ENCODE data around the gene ATXN1. TPM values are rescaled to one million over a fixed set of nuclear protein-coding genes. Genes with fewer than 3 reads are reported as not detected.

The ATXN1 gene
- total and polyA plus RNA-seq, 2 of the 8 experiments (the other 6 are each of a cell fraction or from before 2014, with no cell fraction given): 1.6 to 4.0 TPM

DNA sequence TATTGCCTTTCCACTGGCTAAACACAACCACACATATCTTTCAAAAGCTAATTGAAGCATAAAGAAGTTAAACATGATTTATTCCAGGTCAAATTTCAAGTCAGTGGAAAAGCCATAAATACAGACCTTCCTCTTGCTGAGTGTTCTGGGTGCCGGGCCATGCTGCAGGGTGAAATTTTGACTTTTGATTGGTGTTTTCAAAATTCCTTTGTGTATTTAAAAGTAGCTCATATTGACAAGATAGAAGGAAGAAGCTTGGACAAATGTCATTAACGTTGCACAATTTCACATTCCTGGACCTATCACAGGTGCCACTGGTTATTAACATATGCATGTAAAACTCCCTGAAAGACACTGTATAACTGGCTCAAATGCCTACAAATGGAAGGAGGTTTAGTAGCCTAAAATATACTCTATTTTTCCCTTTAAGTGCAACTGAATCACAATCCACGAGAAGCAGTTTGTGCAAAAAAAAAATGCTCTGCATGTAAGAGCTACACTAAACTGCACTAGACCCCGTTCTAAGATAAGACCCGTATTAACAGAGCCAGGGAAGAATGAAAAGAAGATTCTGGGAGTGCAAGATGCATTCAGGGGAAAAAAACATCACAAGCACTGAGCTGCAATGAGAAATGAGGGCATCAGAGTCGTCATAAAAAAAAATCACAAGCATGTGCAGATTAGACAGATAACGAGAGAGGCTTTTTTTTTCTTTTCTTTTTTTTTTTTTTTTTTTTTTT lies 30.4 kb downstream of the ATXN1 start:
- no peak overlapping the region for H4K91ac ChIP-seq (replicated peaks; ENCODE audit: insufficient read length, low read length)

More for the DNA sequence above, 30.4 kb downstream of the ATXN1 start:
- Histone ChIP-seq H3K79me2 (ENCODE audit: control insufficient read depth in 1 of 2, insufficient read depth in 2 of 2, low read length in 2 of 2) (no peaks in the 10 kb centered on the region), H2BK15ac (ENCODE audit: low read length) (no peak overlapping the region), H4K20me1 (replicated peaks in 1 of 2; ENCODE audit: control insufficient read depth in 1 of 2, insufficient read depth in 2 of 2, low read length in 2 of 2) (no peaks in the 10 kb centered on the region), H3K9me3 (ENCODE audit: insufficient read depth in 2 of 2, low read depth in 1 of 2, low read length in 1 of 2) (no peaks in the 10 kb centered on the region), H2BK12ac (ENCODE audit: low read depth, low read length) (no peak overlapping the region), H3K14ac (ENCODE audit: insufficient read length) (no peak overlapping the region), H2AK5ac (ENCODE audit: low read depth, low read length) (no peak overlapping the region), H3K4me1 (replicated peaks in 1 of 4; ENCODE audit: control insufficient read depth in 3 of 4, insufficient read depth in 4 of 4, low read length in 3 of 4) (no peaks in the 10 kb centered on the region), H3K36me3 (ENCODE audit: control insufficient read depth in 2 of 4, insufficient read depth in 4 of 4, low read length in 3 of 4) (no peaks in the 10 kb centered on the region), H3K18ac (ENCODE audit: extremely low read depth, low read length) (no peak overlapping the region), H4K8ac (ENCODE audit: extremely low read depth, insufficient read depth, low read length) (no peak overlapping the region), H2AFZ (ENCODE audit: low read length) (no peak overlapping the region), H3K4me2 (ENCODE audit: insufficient read depth in 1 of 2, low read depth in 2 of 2, low read length in 2 of 2) (no peak overlapping the region), H3K4ac (replicated peaks; ENCODE audit: insufficient read length, low read depth, low read length) (no peak overlapping the region), H3K23ac (ENCODE audit: insufficient read length) (no peak overlapping the region), H4K5ac (ENCODE audit: insufficient read length, low read depth, low read length) (no peak overlapping the region), H3K56ac (replicated peaks; ENCODE audit: insufficient read length, low read depth, low read length) (no peak overlapping the region), H3K27ac (ENCODE audit: low read depth, low read length) (no peak overlapping the region), H3K23me2 (ENCODE audit: low read depth, low read length) (no peaks in the 10 kb centered on the region), H3K27me3 (replicated peaks in 1 of 4; ENCODE audit: control insufficient read depth in 3 of 4, extremely low read depth in 1 of 4, insufficient read depth in 3 of 4, low read length in 3 of 4) (no peaks in the 10 kb centered on the region), H2BK120ac (replicated peaks; ENCODE audit: low read depth, low read length) (no peak overlapping the region), H3K9ac (replicated peaks in 1 of 4; ENCODE audit: extremely low read depth in 1 of 4, low read depth in 3 of 4, low read length in 3 of 4) (no peak overlapping the region), H3K4me3 (ENCODE audit: extremely low read depth in 1 of 4, insufficient read depth in 2 of 4, low read depth in 3 of 4, low read length in 4 of 4) (no peak overlapping the region), H2BK20ac (ENCODE audit: low read length) (no peak overlapping the region), H3K79me1 (ENCODE audit: low read depth, low read length) (no peaks in the 10 kb centered on the region), H2BK5ac (ENCODE audit: low read depth, low read length) (no peak overlapping the region)
- no peak for DNase-seq (ENCODE audit: low read depth in 1 of 2, low spot score in 2 of 2)
- no peak for FAIRE-seq
- TF ChIP-seq SP1 (IDR thresholded peaks at IDR 0.05; ENCODE audit: low read depth, low read length) (no peak), NANOG (IDR thresholded peaks at IDR 0.05; ENCODE audit: insufficient read depth, low read depth, low read length, poor library complexity, severe bottlenecking) (no peak)
- CTCF ChIA-PET (ENCODE audit: partially characterized antibody): interaction anchor here (1.2 to 1.5 kb wide), 3 partner anchors 9 to 220 kb away, joined by 3 to 7 read pairs (median 4); no protein-coding TSS in a partner anchor
- POLR2A ChIA-PET (ENCODE audit: partially characterized antibody): no interaction called here
- WGBS, 2 experiments (ENCODE audit: extremely low coverage in 1 of 2, insufficient coverage in 1 of 2, insufficient read length in 1 of 2, insufficient replicate concordance in 2 of 2, low coverage in 1 of 2, low lambda C conversion rate in 2 of 2, missing lambda C conversion rate in 1 of 2): 86% methylated on average over 6 of the region's 7 CpGs; no CpG with 5 or more reads in 1 of the 2 experiments
